SK-N-SH treated with all-trans-retinoic acid at 6 μM for 48 hours (cell line): ENCODE measurements around the gene GFI1B.

ENCODE experiments used
- BACH2 ChIP-seq: fragments of 250-450 bp; sonication (Bioruptor Pico); IDR thresholded peaks from 2 replicates; pipeline ENCODE4 v1.9.0; 2021; ENCODE audit warnings: mild to moderate bottlenecking, borderline replicate concordance
- CREB5 ChIP-seq: fragments of 250-450 bp; sonication (Bioruptor Pico); IDR thresholded peaks from 2 replicates; pipeline ENCODE4 v1.5.1; 2020; ENCODE audit warnings: low read depth, mild to moderate bottlenecking, moderate library complexity
- ESRRG ChIP-seq: fragments of 250-450 bp; sonication (Bioruptor Pico); IDR thresholded peaks from 2 replicates; pipeline ENCODE4 v1.6.1; 2021; ENCODE audit warnings: mild to moderate bottlenecking
- ZFP3 ChIP-seq: fragments of 250-450 bp; sonication (Bioruptor Pico); IDR thresholded peaks from 2 replicates; pipeline ENCODE4 v1.5.0; 2020; ENCODE audit warnings: mild to moderate bottlenecking, moderate library complexity
- ZNF565 ChIP-seq: fragments of 450-650 bp; formaldehyde crosslinking; conservative IDR thresholded peaks from 2 replicates; pipeline ENCODE4 v1.5.0; 2020; ENCODE audit warnings: low read depth, mild to moderate bottlenecking, moderate library complexity
- TF ChIP-seq, protein P1 (sequence below): fragments of 250-450 bp; sonication (Bioruptor Pico); IDR thresholded peaks from 2 replicates; pipeline ENCODE4 v1.8.0; 2020; ENCODE audit warnings: mild to moderate bottlenecking, moderate library complexity, borderline replicate concordance

DNA sequence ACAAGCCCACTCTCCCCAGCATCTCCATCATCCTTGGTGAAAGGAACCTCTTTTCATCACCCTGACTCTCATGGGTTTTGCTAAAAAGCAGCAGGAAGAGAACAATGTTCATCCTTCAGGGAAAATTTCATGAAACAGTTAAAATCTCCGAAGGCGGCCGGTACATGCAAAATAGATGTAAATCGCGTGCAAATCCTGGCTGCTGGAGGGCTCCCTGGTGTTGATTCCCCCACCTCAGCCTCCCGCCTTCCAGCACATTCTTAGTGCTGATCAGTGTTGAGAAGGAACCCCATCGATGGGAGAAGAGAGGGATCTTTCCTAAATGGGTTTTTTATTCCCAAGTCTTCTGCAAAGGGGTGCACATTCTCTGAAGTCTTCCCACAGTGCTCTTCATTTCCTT is 8.7 kb upstream of the GFI1B start:
- TF ChIP-seq ESRRG (no peak), ZFP3 (CRISPR knock-in tag) (no peak), BACH2 (CRISPR knock-in tag) (no peak), ZNF565 (no peak), CREB5 (CRISPR knock-in tag) (no peak)
- TF ChIP-seq, protein P1, sequence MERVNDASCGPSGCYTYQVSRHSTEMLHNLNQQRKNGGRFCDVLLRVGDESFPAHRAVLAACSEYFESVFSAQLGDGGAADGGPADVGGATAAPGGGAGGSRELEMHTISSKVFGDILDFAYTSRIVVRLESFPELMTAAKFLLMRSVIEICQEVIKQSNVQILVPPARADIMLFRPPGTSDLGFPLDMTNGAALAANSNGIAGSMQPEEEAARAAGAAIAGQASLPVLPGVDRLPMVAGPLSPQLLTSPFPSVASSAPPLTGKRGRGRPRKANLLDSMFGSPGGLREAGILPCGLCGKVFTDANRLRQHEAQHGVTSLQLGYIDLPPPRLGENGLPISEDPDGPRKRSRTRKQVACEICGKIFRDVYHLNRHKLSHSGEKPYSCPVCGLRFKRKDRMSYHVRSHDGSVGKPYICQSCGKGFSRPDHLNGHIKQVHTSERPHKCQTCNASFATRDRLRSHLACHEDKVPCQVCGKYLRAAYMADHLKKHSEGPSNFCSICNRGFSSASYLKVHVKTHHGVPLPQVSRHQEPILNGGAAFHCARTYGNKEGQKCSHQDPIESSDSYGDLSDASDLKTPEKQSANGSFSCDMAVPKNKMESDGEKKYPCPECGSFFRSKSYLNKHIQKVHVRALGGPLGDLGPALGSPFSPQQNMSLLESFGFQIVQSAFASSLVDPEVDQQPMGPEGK (CRISPR knock-in tag), result no peak
